Hepatocyte (in vitro differentiated cells): ENCODE data around the gene ENO2. TPM values are rescaled to one million over a fixed set of nuclear protein-coding genes. Genes with fewer than 3 reads are reported as not detected.

ENCODE experiments used
- DNase-seq: peaks from one replicate; pipeline ENCODE4 v3.0.0-alpha.2; 2016; ENCODE audit warnings: low spot score
- H2AFZ ChIP-seq: fragments of 200-600 bp; sonication (generic); 2 replicates; pipeline ENCODE4 v1.6.0; 2016; ENCODE audit warnings: antibody characterized with exemption, mild to moderate bottlenecking
- H3K27ac ChIP-seq: fragments of 200-600 bp; sonication (generic); 2 replicates; pipeline ENCODE4 v1.5.1; 2016; ENCODE audit warnings: mild to moderate bottlenecking
- H3K27me3 ChIP-seq: fragments of 200-600 bp; sonication (generic); 2 replicates; pipeline ENCODE4 v1.6.1; 2016
- H3K36me3 ChIP-seq: fragments of 200-600 bp; sonication (generic); replicated peaks from 2 replicates; pipeline ENCODE4 v1.5.1; 2016; ENCODE audit warnings: low read depth; ENCODE audit not compliant: insufficient read depth
- H3K4me1 ChIP-seq: fragments of 200-600 bp; sonication (generic); 2 replicates; pipeline ENCODE4 v1.5.1; 2016; ENCODE audit warnings: mild to moderate bottlenecking, moderate library complexity; ENCODE audit not compliant: insufficient read depth
- H3K4me2 ChIP-seq: fragments of 200-600 bp; sonication (generic); 2 replicates; pipeline ENCODE4 v1.6.0; 2016
- H3K4me3 ChIP-seq: fragments of 200-600 bp; sonication (generic); 2 replicates; pipeline ENCODE4 v1.5.1; 2016; ENCODE audit warnings: mild to moderate bottlenecking
- H3K79me2 ChIP-seq: fragments of 200-600 bp; sonication (generic); 2 replicates; pipeline ENCODE4 v1.6.0; 2017; ENCODE audit warnings: mild to moderate bottlenecking
- H3K9me2 ChIP-seq: fragments of 200-600 bp; sonication (generic); replicated peaks from 2 replicates; pipeline ENCODE4 v1.6.0; 2017; ENCODE audit warnings: mild to moderate bottlenecking; ENCODE audit not compliant: insufficient read depth
- H3K9me3 ChIP-seq: fragments of 200-600 bp; sonication (generic); 2 replicates; pipeline ENCODE4 v1.5.1; 2016; ENCODE audit warnings: low read depth, mild to moderate bottlenecking
- H4K20me1 ChIP-seq: fragments of 200-600 bp; sonication (generic); 2 replicates; pipeline ENCODE4 v1.6.0; 2016; ENCODE audit warnings: mild to moderate bottlenecking; ENCODE audit not compliant: insufficient read depth, poor library complexity, severe bottlenecking
- EZH2 ChIP-seq: fragments of 200-600 bp; sonication (generic); IDR thresholded peaks from 2 replicates; pipeline ENCODE4 v1.6.1; 2016; ENCODE audit warnings: antibody characterized with exemption, mild to moderate bottlenecking, borderline replicate concordance
- EZH2phosphoT487 ChIP-seq: fragments of 200-600 bp; sonication (generic); IDR thresholded peaks from one replicate; pipeline ENCODE4 v1.6.1; 2018; ENCODE audit warnings: antibody characterized with exemption, mild to moderate bottlenecking, low read depth, moderate library complexity; ENCODE audit not compliant: unreplicated experiment, severe bottlenecking
- WGBS: methylation state at CpG from one replicate; pipeline ENCODE4 v1.1.6; 2016; ENCODE audit warnings: low lambda C conversion rate; ENCODE audit errors: missing lambda C conversion rate; 5-methylcytosine and 5-hydroxymethylcytosine counted together
- microRNA counts: library from miRNA; unstranded; fragments of <30 nt; microRNA quantifications from one replicate; lab custom pipeline; 2017
- microRNA-seq: library from miRNA; unstranded; fragments of <30 nt; microRNA quantifications from one replicate; pipeline ENCODE4, GENCODE V29; 2017
- polyA plus RNA-seq: library from polyadenylated mRNA; unstranded; fragments of >200 nt; fragmentation: Nextera tagmentation; extraction: Ambion mirVana; gene quantifications from 2 replicates; pipeline ENCODE4 v1.2.1, GENCODE V29; 2016
- small RNA-seq: library from RNA; depleted of rRNA; stranded (forward); fragments of <200 nt; gene quantifications from one replicate; pipeline ENCODE3, GENCODE V24; 2014
- total RNA-seq: library from RNA; depleted of rRNA; stranded (reverse); fragments of >200 nt; gene quantifications from 2 replicates; pipeline ENCODE4 v1.2.3, GENCODE V29; 2014
- TF ChIP-seq, protein P1 (sequence below): fragments of 200-600 bp; sonication (generic); IDR thresholded peaks from 2 replicates; pipeline ENCODE4 v1.5.1; 2016; ENCODE audit warnings: antibody characterized with exemption, mild to moderate bottlenecking; ENCODE audit not compliant: poor library complexity

ENO2 gene
- total and polyA plus RNA-seq, 2 experiments from 2014 or later = 11.8 to 14.2 TPM

DNA sequence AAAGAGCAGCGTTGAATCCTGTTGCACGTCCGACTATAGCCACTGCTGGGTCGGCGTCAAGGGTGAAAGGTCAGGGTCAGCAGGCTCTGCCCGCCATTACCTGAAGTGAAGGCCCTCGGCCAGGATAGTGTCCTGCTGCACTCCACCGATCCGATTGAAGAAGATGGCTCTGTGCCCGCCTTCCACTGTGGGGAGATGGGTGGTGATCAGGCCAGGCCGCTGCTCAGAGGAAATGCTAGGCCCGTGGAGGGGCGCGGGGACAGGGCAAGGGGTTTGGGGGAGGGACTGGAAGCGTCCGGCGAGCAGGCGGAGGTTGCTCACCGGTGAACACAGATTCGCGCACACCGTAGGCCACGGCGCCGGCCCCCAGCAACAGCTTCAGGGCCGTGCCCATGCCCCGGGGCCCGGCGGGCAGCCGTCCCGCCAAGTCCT is 55.7 kb downstream of the ENO2 start:
- TF ChIP-seq EZH2 = no peak
- no peak for TF ChIP-seq EZH2phosphoT487
- TF ChIP-seq, protein P1, sequence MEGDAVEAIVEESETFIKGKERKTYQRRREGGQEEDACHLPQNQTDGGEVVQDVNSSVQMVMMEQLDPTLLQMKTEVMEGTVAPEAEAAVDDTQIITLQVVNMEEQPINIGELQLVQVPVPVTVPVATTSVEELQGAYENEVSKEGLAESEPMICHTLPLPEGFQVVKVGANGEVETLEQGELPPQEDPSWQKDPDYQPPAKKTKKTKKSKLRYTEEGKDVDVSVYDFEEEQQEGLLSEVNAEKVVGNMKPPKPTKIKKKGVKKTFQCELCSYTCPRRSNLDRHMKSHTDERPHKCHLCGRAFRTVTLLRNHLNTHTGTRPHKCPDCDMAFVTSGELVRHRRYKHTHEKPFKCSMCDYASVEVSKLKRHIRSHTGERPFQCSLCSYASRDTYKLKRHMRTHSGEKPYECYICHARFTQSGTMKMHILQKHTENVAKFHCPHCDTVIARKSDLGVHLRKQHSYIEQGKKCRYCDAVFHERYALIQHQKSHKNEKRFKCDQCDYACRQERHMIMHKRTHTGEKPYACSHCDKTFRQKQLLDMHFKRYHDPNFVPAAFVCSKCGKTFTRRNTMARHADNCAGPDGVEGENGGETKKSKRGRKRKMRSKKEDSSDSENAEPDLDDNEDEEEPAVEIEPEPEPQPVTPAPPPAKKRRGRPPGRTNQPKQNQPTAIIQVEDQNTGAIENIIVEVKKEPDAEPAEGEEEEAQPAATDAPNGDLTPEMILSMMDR = no peak
- 3% methylated on average over 18 of the region's 31 CpGs for WGBS

More for the DNA sequence above, 55.7 kb downstream of the ENO2 start:
- Histone ChIP-seq H3K27ac (peak overlapping the region; percentile 82), H3K4me2 (peak overlapping the region; percentile 98), H3K9me2 (no peaks in the 10 kb centered on the region), H3K9me3 (no peaks in the 10 kb centered on the region), H2AFZ (peak overlapping the region; percentile 10), H4K20me1 (peaks cover 6% of the 10 kb centered on the region), H3K4me1 (peaks cover 28% of the 10 kb centered on the region), H3K4me3 (peak overlapping the region; percentile 51), H3K79me2 (peaks cover 72% of the 10 kb centered on the region), H3K36me3 (no peaks in the 10 kb centered on the region), H3K27me3 (no peaks in the 10 kb centered on the region)
- no peak for DNase-seq

MicroRNAs encoded within 50 kb of the gene (microRNA counts, 767-probe panel; counts per million panel counts)
- microRNA hsa-miR-141-3p (lab: Ali Mortazavi, UCI) (7,549 counts per million, percentile 44 among the panel's probes with 10 or more counts), microRNA hsa-miR-200c-3p (lab: Ali Mortazavi, UCI) (12,008 counts per million, percentile 94 among the panel's probes with 10 or more counts)

Small RNA genes lying within 50 kb of the gene (microRNA-seq; reads per million reads assigned to microRNA genes)
- 3,577 reads per million, percentile 89 among the genes with 10 or more reads in this experiment for gene MIR141
- gene MIR200C = 98,927 reads per million, percentile 100 among the genes with 10 or more reads in this experiment

Small RNA genes lying within 50 kb of the gene (small RNA-seq; reads per million reads assigned to genes)
- 1,056 reads per million, percentile 99 among the genes with 10 or more reads in this experiment for gene MIR141
- gene MIR200C = 170 reads per million, percentile 98 among the genes with 10 or more reads in this experiment
- not detected for gene RNU7-1
- gene SCARNA12 = 0.56 reads per million, percentile 45 among the genes with 10 or more reads in this experiment

Other genes with a start within 250 kb of the ENO2 start
- 33.8 and 34.5 TPM in 2 replicates for gene ZNF384, start 225.2 kb upstream of the ENO2 start, total RNA-seq
- 35.8 and 41.8 TPM in 2 replicates for gene ZNF384, start 225.2 kb upstream of the ENO2 start, polyA plus RNA-seq
- gene PIANP, start 213.8 kb upstream of the ENO2 start, total RNA-seq = 0.16 and 0.17 TPM in 2 replicates
- gene PIANP, start 213.8 kb upstream of the ENO2 start, polyA plus RNA-seq = 0.95 and 1.0 TPM in 2 replicates
- 46.9 and 56.7 TPM in 2 replicates for gene COPS7A, start 190.5 kb upstream of the ENO2 start, total RNA-seq
- gene COPS7A, start 190.5 kb upstream of the ENO2 start, polyA plus RNA-seq = 65.2 and 73.6 TPM in 2 replicates
- 210 and 241 TPM in 2 replicates for gene MLF2, start 161.4 kb upstream of the ENO2 start, total RNA-seq
- gene MLF2, start 161.4 kb upstream of the ENO2 start, polyA plus RNA-seq = 508 and 535 TPM in 2 replicates
- 179 and 180 TPM in 2 replicates for gene PTMS, start 148.2 kb upstream of the ENO2 start, total RNA-seq
- 282 and 315 TPM in 2 replicates for gene PTMS, start 148.2 kb upstream of the ENO2 start, polyA plus RNA-seq
- 0.52 and 0.70 TPM in 2 replicates for gene LAG3, start 142.1 kb upstream of the ENO2 start, total RNA-seq
- gene LAG3, start 142.1 kb upstream of the ENO2 start, polyA plus RNA-seq = 0.91 and 1.2 TPM in 2 replicates
- 2.4 and 2.7 TPM in 2 replicates for gene CD4, start 125.1 kb upstream of the ENO2 start, total RNA-seq
- gene CD4, start 125.1 kb upstream of the ENO2 start, polyA plus RNA-seq = 2.7 and 6.4 TPM in 2 replicates
- gene GPR162, start 92.8 kb upstream of the ENO2 start, total RNA-seq = 1.2 and 2.3 TPM in 2 replicates
- 2.3 and 6.2 TPM in 2 replicates for gene GPR162, start 92.8 kb upstream of the ENO2 start, polyA plus RNA-seq
- 19.6 and 38.1 TPM in 2 replicates for gene P3H3, start 86.2 kb upstream of the ENO2 start, total RNA-seq
- gene P3H3, start 86.2 kb upstream of the ENO2 start, polyA plus RNA-seq = 38.6 and 47.3 TPM in 2 replicates
- 1.6 and 2.6 TPM in 2 replicates for gene GNB3, start 73.7 kb upstream of the ENO2 start, total RNA-seq
- 10.2 and 19.1 TPM in 2 replicates for gene GNB3, start 73.7 kb upstream of the ENO2 start, polyA plus RNA-seq
- 7.5 and 8.5 TPM in 2 replicates for gene CDCA3, start 63.3 kb upstream of the ENO2 start, total RNA-seq
- 18.2 and 20.6 TPM in 2 replicates for gene CDCA3, start 63.3 kb upstream of the ENO2 start, polyA plus RNA-seq
- gene USP5, start 62.4 kb upstream of the ENO2 start, total RNA-seq = 60.5 and 61.6 TPM in 2 replicates
- gene USP5, start 62.4 kb upstream of the ENO2 start, polyA plus RNA-seq = 73.7 and 78.9 TPM in 2 replicates
- gene TPI1, start 47.0 kb upstream of the ENO2 start, total RNA-seq = 571 and 614 TPM in 2 replicates
- 891 and 918 TPM in 2 replicates for gene TPI1, start 47.0 kb upstream of the ENO2 start, polyA plus RNA-seq
- gene SPSB2, start 41.3 kb upstream of the ENO2 start, total RNA-seq = 10.8 and 14.1 TPM in 2 replicates
- gene SPSB2, start 41.3 kb upstream of the ENO2 start, polyA plus RNA-seq = 11.0 and 13.8 TPM in 2 replicates
- gene LRRC23, start 9.8 kb upstream of the ENO2 start, total RNA-seq = 8.2 and 9.3 TPM in 2 replicates
- gene LRRC23, start 9.8 kb upstream of the ENO2 start, polyA plus RNA-seq = 9.9 and 12.9 TPM in 2 replicates
- gene ATN1, start 13.4 kb downstream of the ENO2 start, total RNA-seq = 11.1 and 15.8 TPM in 2 replicates
- gene ATN1, start 13.4 kb downstream of the ENO2 start, polyA plus RNA-seq = 32.7 and 43.7 TPM in 2 replicates
- gene RNU7-1, start 29.2 kb downstream of the ENO2 start, total RNA-seq = not detected in 2 replicates
- gene RNU7-1, start 29.2 kb downstream of the ENO2 start, polyA plus RNA-seq = not detected in 2 replicates
- gene C12orf57, start 29.4 kb downstream of the ENO2 start, total RNA-seq = 219 and 289 TPM in 2 replicates
- gene C12orf57, start 29.4 kb downstream of the ENO2 start, polyA plus RNA-seq = 217 and 219 TPM in 2 replicates
- gene PTPN6, start 36.8 kb downstream of the ENO2 start, total RNA-seq = 14.5 and 17.2 TPM in 2 replicates
- 20.8 and 25.4 TPM in 2 replicates for gene PTPN6, start 36.8 kb downstream of the ENO2 start, polyA plus RNA-seq
- gene PHB2, start 56.1 kb downstream of the ENO2 start, total RNA-seq = 186 and 197 TPM in 2 replicates
- 142 and 143 TPM in 2 replicates for gene PHB2, start 56.1 kb downstream of the ENO2 start, polyA plus RNA-seq
- gene EMG1, start 56.3 kb downstream of the ENO2 start, total RNA-seq = 24.3 and 26.8 TPM in 2 replicates
- 50.3 and 51.8 TPM in 2 replicates for gene EMG1, start 56.3 kb downstream of the ENO2 start, polyA plus RNA-seq
- gene LPCAT3, start 103.9 kb downstream of the ENO2 start, total RNA-seq = 76.9 and 78.6 TPM in 2 replicates
- 118 and 119 TPM in 2 replicates for gene LPCAT3, start 103.9 kb downstream of the ENO2 start, polyA plus RNA-seq
- 114 and 120 TPM in 2 replicates for gene C1S, start 146.1 kb downstream of the ENO2 start, total RNA-seq
- gene C1S, start 146.1 kb downstream of the ENO2 start, polyA plus RNA-seq = 130 and 143 TPM in 2 replicates
- 80.1 and 85.4 TPM in 2 replicates for gene C1R, start 177.9 kb downstream of the ENO2 start, total RNA-seq
- 89.6 and 95.1 TPM in 2 replicates for gene C1R, start 177.9 kb downstream of the ENO2 start, polyA plus RNA-seq
- 60.0 and 64.5 TPM in 2 replicates for gene C1RL, start 194.6 kb downstream of the ENO2 start, total RNA-seq
- gene C1RL, start 194.6 kb downstream of the ENO2 start, polyA plus RNA-seq = 26.4 and 35.5 TPM in 2 replicates
- gene RBP5, start 214.3 kb downstream of the ENO2 start, total RNA-seq = 11.1 and 16.2 TPM in 2 replicates
- gene RBP5, start 214.3 kb downstream of the ENO2 start, polyA plus RNA-seq = 23.0 and 30.0 TPM in 2 replicates
- 38.0 and 57.0 TPM in 2 replicates for gene CLSTN3, start 215.8 kb downstream of the ENO2 start, total RNA-seq
- gene CLSTN3, start 215.8 kb downstream of the ENO2 start, polyA plus RNA-seq = 37.8 and 39.5 TPM in 2 replicates